Pancreas (tissue), 10 donors: Measurements from ENCODE around the gene HTR2B. TPM values are rescaled to one million over a fixed set of nuclear protein-coding genes. Genes with fewer than 3 reads are reported as not detected.

Experiments
- ATAC-seq, 4 donors: fragments of 200-7000 bp; cut with Tn5 transposase; one replicate each; pipeline versions ENCODE4 v1.8.0 to v1.9.1; 2020; ENCODE audit warnings: mild to moderate bottlenecking in 4 of 4, moderate library complexity in 4 of 4
- DNase-seq, 6 donors: peaks; one replicate each; pipeline ENCODE4 v3.0.0-alpha.2; 2020
- FAIRE-seq: peaks from 2 replicates; lab custom pipeline; 2012; peaks lifted over from hg19 to GRCh38; lab: Jason Lieb, UNC
- H3K27ac ChIP-seq, 4 donors: fragments of 200-600 bp; sonication (generic); 1 replicate in 3 of 4; 2 replicates in 1 of 4; pipeline versions ENCODE4 v1.5.0 to v1.8.0; 2020
- H3K27me3 ChIP-seq, 4 donors: fragments of 200-600 bp; one replicate each; pipeline ENCODE4 v1.8.0; 2021
- H3K36me3 ChIP-seq, 3 donors: fragments of 200-600 bp; sonication (generic) in 1 of 3; one replicate each; pipeline versions ENCODE4 v1.5.0 to v1.8.0; 2020 to 2021
- H3K4me1 ChIP-seq, 3 donors: fragments of 200-600 bp; one replicate each; pipeline ENCODE4 v1.8.0; 2021
- H3K4me3 ChIP-seq, 4 donors: fragments of 200-600 bp; sonication (generic) in 2 of 4; one replicate each; pipeline versions ENCODE4 v1.5.0 to v1.8.0; 2020 to 2021
- H3K9me3 ChIP-seq, 4 donors: fragments of 200-600 bp; one replicate each; pipeline ENCODE4 v1.8.0; 2021
- CTCF ChIP-seq, 4 donors: fragments of 200-600 bp; sonication (generic) in 3 of 4; IDR thresholded peaks; one replicate each; pipeline versions ENCODE4 v1.5.0 to v1.8.0; 2021; ENCODE audit warnings: antibody characterized with exemption in 4 of 4
- WGBS, 2 donors: extraction: QIAGEN DNeasy Blood & Tissue Kit; methylation state at CpG; one replicate each; pipeline ENCODE4 v1.1.7; 2013; 5-methylcytosine and 5-hydroxymethylcytosine counted together
- intact Hi-C, 3 donors: fragments of 100-400 bp; cut with DNase I; formaldehyde crosslinking; loops; one replicate each; pipeline versions ENCODE4 v1.11.1 to v1.14.2; 2022
- polyA plus RNA-seq, 2 donors: library from polyadenylated mRNA; stranded (reverse); fragments of 200-250 nt; gene quantifications; one replicate each; pipeline ENCODE4 v1.2.3, GENCODE V29; 2013
- total RNA-seq, 6 donors: library from RNA; stranded (reverse); fragmentation: NEBNext Ultra II Directional in 4 of 6; extraction: Animal tissue kit (Norgen Biotek cat#: 25700) in 4 of 6; gene quantifications; one replicate each; pipeline versions ENCODE4 v1.2.1 to v1.2.4, GENCODE V29; 2021 to 2023
- donor health status: healthy with polysubstance abuse.
- donor health status: DM: no; HTN: no; CAD: no; lungs with moderate emphysema.
- donor health status: DM: no; HTN: no; CAD: no.
- donor health status: control.
- donor health status: control.
- donor health status: Bipolar disorder and iron deficiency.
- donor health status: DM: yes; HTN: yes; CAD: no.
- donor health status: DM: no; HTN: no; CAD: no.
- donor health status: DM: no; HTN: no; CAD: no.
- donor health status: DM: yes; HTN: yes; CAD: no.

The HTR2B gene
- total and polyA plus RNA-seq, 8 donors: 0.08 to 0.78 (median 0.11) TPM; not detected in 1

DNA sequence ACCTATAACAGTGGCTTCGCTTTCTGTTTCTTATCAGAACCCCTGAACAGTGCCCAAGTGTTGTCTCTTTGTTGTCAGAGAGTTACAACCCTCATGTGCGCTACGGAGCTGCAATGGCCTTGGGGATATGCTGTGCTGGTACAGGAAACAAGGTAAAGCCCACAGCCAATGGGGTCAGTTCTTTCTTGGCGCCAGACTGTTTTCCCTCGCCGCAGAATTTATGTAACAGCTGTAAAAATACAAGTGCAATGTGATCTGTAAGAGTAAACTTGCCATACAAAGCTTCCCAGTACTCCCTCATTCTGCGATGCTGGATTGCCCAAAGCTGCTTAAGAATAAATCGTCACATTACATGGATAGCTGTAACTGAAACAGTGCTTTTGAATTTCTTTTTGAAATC lies 13.9 kb upstream of the HTR2B start:
- ATAC-seq (peak in 2 of 4 donors; percentile 11 to 48), DNase-seq (peak in 1 of 6 donors; percentile 13), FAIRE-seq (no peak)
- Histone ChIP-seq H3K36me3 (no peaks in the 10 kb centered on the region), H3K4me3 (no peak overlapping the region), H3K27ac (no peak overlapping the region), H3K9me3 (no peaks in the 10 kb centered on the region), H3K27me3 (no peaks in the 10 kb centered on the region), H3K4me1 (peaks cover 0 to 4% (median 0%) of the 10 kb centered on the region in 3 donors)
- intact Hi-C loops: no loop called here
- 73 to 81% methylated on average over 8 of the region's 8 CpGs for WGBS, 2 donors
- TF ChIP-seq CTCF (IDR thresholded peaks at IDR 0.05): no peak

- Histone ChIP-seq H3K4me1 (peaks cover 0 to 4% (median 0%) of the 10 kb centered on the region in 3 donors), H3K27ac (no peak overlapping the region), H3K9me3 (no peaks in the 10 kb centered on the region), H3K36me3 (no peaks in the 10 kb centered on the region), H3K27me3 (no peaks in the 10 kb centered on the region), H3K4me3 (no peak overlapping the region)
- ATAC-seq (no peak), DNase-seq (no peak), FAIRE-seq (peak; percentile 82)
- WGBS, 2 donors: 92 to 100% methylated on average over 1 of the region's 1 CpG
- TF ChIP-seq CTCF (IDR thresholded peaks at IDR 0.05): no peak
- intact Hi-C loops: no loop called here
These were observed 10.2 kb upstream of the HTR2B start for GRCh38 chr2:231134910-231135655.

DNA sequence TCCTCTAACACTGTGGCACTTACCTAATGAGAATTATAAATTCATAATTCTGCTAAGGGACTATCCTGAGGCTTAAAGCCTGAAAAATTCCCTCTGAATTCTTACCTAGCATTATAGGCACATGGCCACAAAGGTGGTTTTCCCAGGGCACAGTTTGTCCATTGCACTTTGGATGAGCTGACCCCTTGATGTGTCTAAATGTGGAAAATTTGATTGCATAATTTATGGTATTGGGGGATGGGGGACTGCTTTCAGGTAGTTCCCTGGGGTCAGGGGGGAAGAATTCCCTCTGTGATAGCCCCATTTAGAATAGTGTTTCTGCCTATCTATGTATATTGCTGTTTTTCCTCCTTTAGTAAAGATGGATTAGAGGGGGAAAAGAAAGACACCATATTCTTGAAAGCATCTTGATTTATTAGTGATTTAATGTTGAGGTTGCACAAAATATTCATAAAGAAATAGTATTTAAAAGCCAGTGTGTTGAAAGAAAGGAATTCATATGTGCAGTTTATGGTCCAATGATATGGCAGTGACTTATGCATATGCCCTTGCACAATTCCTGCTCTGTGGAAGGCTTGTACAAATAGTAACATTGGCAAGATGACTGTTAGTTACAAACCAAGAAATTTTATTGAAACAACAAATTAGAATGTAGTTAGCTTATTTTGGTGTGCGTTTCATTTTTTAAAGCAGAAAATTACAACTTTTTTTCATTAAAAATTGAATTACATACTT lies 8.7 kb upstream of the HTR2B start:
- no peaks in the 10 kb centered on the region for H3K36me3 ChIP-seq
- no peak for FAIRE-seq
- H3K4me1 ChIP-seq: peaks cover 0 to 4% (median 0%) of the 10 kb centered on the region in 3 donors
- no peak overlapping the region for H3K27ac ChIP-seq
- ATAC-seq: no peak
- no peak for DNase-seq
- intact Hi-C loops: no loop called here
- no peak overlapping the region for H3K4me3 ChIP-seq
- no peaks in the 10 kb centered on the region for H3K9me3 ChIP-seq
- 89 to 96% methylated on average over 1 of the region's 1 CpG for WGBS, 2 donors
- TF ChIP-seq CTCF (IDR thresholded peaks at IDR 0.05): no peak
- no peaks in the 10 kb centered on the region for H3K27me3 ChIP-seq

DNA sequence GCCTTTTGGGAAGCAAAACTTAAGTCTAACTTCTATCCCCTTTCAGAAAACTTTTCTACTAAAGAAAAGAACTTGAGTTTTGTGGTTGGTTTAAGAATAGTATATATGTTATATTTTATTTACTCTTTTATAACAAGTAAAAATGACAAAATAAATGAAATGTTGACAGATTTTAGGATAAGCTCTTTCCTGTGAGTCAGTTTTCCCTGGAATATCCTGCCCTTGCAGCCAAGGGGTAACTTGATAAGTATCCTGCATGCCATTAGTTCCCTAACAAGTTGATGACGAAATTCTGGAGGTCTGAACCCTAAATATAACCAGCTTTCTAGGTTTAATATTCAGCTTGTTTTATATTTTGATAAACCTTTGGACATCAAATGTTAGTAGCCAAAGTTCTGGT lies 7.3 kb upstream of the HTR2B start:
- DNase-seq (no peak), FAIRE-seq (no peak), ATAC-seq (peak in 1 of 4 donors; percentile 35)
- Histone ChIP-seq H3K4me1 (peaks cover 0 to 4% (median 3%) of the 10 kb centered on the region in 3 donors), H3K27ac (no peak overlapping the region), H3K4me3 (no peak overlapping the region), H3K9me3 (no peaks in the 10 kb centered on the region), H3K27me3 (no peaks in the 10 kb centered on the region), H3K36me3 (no peaks in the 10 kb centered on the region)
- no peak for TF ChIP-seq CTCF (IDR thresholded peaks at IDR 0.05)
- intact Hi-C loops: no loop called here
- WGBS, 2 donors: 36 to 58% methylated on average over 1 of the region's 1 CpG
